Inflammatory macrophage treated with lipopolysaccharide for 1 hour (primary cell): ENCODE results near the gene DMXL1.
"Not testable (repeated sequence)": the region's sequence is repeated elsewhere in the genome, so short reads cannot be mapped to it uniquely, and the experiment has no call there.

Experiments
- DNase-seq, 2 donors: peaks; one replicate each; pipeline ENCODE4 v3.0.0-alpha.2; 2020 to 2022

Gene DMXL1

DNA sequence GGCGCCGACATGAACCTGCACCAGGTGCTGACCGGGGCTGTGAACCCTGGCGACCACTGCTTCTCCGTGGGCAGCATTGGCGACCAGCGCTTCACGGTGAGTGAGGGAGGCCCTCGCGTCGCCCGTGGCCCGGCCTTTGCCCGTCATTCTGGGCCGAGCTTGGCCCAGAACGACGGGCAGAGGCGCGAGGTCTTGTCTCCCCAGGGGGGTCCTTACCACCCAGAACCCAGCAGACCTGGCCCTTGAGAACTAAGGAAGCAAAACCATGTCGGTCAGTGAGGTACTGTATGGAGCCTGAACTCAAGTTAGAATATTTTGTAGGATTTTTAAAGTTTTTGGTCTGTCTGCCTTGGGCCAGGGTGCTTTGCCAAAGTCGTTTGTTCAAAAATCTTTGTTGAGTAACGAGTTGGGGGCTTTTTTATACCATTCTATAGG is 691 bp downstream of the DMXL1 start:
- DNase-seq = no peak

DNA sequence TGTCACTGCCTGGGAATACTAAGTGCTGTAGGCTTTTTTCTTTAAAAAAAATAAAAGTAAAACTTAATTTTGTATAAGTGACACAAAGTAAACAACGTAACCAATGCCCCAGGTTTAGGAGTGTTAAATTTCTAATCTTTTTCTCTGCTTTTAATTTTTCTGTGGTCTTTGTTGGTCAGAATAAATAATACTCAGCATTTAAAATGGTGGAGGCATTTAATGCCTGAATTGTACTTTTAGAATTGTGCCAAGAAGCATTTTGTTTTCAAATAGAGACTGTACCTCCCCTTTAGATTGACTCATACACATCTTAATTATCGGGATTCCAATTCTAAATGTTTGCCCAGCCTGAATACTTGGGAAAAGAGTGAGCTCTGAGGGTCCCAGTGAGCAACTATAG is 1.6 kb downstream of the DMXL1 start:
- DNase-seq = no peak

DNA sequence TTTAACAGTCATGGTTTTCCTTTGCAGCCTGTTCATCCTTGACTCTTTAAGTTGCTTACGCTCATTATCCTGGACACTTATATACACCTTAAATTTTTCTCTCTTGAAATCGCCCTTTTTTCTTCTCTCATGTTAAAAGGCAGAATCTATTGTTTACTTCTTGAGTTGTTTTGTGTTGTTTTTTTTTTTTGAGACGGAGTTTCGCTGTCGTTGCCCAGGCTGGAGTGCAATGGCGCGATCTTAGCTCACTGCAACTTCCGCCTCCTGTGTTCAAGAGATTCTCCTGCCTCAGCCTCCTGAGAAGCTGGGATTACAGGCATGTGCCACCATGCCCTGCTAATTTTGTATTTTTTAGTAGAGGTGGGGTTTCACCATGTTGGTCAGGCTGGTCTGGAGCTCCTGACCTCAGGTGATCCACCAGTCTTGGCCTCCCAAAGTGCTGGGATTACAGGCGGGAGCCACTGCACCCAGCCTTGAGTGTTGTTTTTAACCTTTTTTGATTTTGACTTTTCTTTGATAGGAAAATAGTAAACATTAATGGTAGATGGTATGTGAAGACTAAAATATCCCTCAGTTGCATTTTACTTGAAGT is 3.0 kb downstream of the DMXL1 start:
- not testable (repeated sequence) for DNase-seq

DNA sequence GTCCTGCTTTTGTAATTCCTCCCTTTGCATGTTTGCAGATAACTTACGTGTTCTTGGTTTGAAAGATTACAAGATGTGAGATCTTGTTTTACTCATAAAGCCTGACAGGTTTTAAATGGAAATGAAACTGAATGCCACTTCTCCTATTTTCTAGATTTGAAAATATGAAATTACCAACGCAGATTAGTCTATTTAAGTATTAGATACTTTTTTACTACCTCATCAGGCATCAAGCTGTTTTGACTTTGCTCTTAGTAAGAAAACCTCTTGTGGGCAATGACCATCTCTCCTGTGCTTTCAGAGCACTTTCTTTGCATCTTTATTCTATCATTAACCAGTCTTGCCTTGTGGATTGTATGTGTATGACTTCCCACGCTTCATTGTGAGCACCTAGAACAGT is 3.5 kb downstream of the DMXL1 start:
- peak; percentile 30 to 38 for DNase-seq

DNA sequence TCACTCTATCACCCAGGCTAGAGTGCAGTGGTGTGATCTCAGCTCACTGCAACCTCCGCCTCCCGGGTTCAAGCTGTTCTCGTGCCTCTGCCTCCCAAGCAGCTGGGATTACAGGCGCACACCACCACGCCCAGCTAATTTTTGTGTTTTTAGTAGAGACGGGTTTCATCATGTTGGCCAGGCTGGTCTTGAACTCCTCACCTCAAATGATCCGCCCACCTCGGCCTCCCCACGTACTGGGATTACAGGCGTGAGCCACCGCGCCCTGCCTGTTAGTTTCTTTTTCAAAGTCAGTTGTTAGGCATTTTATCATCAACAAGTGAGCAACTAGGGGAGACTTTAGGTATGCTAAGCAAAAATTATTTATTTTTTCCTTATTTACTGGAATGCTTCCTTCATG is 4.4 kb downstream of the DMXL1 start:
- DNase-seq = not testable (repeated sequence)

DNA sequence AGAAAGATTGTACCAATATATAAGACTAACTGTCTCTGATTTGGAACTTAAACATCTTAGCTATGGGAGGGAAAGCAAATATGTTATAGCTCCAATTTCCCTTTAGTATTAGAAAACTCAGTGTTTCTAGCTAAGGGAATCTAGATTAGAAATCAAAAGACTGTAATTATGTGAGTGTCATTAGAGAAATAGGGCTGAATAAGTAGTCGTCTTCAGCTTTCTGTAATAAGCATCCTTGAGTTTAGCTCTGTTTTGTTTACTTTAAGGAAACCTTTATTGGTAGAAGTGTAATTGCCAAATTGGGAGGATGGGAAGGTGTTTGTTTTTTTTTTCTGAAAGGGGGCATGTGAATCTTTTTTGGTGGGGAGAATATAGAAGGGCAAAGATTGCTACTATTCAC is 5.2 kb downstream of the DMXL1 start:
- no peak for DNase-seq

DNA sequence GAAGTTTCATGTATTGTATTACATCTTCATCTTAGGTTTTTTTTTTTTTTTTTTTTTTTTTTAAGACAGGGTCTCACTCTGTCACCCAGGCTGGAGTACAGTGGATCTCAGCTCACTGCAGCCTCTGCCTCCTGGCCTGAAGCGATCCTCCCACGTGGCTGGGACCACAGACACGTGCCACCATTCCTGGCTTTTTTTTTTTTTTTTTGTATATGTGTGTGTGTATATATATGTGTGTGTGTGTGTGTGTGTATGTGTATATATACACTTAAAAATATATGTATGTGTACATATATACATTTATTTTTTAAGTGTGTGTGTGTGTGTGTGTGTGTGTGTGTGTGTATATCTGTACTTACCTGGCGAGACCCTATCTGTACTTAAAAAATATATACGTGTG is 6.6 kb downstream of the DMXL1 start:
- no peak for DNase-seq

DNA sequence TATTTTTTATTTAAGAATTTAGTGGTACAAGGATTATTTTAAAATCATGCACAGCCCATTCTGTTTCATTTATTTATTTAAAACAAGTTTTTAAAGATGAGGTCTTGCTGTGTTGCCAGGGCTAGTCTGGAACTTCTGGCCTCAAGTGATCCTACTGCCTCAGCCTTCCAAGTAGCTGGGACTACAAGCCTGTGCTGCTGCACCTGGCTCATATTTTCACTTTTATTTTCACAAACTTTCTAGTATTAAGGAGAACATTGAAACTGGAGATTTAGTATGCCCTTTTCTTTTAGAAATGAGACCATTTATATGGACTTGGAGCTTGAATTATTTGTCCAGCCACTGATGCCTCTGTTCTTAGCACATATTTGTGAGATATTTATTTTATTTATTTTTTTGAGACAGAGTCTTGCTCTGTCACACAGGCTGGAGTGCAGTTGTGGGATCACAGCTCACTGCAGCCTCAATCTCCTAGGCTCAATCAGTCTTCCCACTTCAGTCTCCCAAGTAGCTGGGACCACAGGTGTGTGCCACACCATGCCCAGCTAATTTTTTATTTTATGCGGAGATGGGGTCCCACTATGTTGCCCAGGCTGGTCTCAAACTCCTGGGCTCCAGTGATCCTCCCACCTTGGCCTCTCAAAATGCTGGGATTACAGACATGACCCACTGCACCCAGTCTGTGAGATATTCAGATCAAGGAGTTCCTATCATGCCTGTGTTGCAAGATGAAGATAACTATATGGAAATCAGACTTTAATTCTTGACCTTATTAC is 7.4 kb downstream of the DMXL1 start:
- DNase-seq = no peak

DNA sequence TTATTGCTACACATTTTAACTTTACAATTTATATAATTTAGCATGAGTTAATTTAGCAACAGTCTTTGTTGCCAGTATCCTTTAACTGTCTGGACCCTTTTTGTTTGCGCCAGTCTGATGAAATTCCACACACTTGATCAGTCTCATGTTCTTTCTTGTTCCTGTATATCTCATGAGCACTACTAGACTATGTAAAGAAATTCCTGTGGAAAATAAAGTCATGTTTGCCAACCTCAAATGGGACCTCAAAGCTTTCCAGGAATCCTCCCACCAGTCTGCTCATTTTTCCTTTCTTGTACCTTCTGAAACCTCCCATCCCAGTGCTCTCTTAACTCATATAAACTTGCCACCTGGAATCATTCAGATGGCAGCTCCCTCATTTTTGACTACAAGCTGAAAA is 8.0 kb downstream of the DMXL1 start:
- DNase-seq = no peak

DNA sequence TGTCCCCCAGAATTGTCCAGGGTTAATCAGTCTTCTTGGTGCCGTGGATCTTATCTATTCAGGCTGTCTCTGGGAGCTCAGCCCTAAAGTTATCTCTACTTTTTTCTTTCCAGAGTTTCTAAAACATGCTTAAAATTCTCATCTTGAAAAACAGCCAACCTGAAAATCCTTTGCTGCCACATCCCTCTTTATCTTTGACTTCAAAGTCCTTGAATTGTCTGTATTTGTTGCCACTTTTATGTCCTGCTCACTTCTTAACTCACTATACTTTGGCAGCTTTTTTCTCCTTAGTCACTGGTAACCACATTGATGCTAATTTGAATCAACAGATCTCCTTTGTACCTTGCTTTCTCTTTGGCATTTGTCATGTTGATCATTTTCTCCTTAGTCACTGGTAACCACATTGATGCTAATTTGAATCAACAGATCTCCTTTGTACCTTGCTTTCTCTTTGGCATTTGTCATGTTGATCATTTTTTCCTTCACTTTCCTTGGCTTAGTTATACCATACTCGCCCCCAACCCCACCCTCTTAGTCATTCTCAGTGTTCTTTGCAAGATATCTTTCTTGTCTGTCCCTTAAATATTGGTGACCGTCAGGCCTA is 8.5 kb downstream of the DMXL1 start:
- DNase-seq = no peak

DNA sequence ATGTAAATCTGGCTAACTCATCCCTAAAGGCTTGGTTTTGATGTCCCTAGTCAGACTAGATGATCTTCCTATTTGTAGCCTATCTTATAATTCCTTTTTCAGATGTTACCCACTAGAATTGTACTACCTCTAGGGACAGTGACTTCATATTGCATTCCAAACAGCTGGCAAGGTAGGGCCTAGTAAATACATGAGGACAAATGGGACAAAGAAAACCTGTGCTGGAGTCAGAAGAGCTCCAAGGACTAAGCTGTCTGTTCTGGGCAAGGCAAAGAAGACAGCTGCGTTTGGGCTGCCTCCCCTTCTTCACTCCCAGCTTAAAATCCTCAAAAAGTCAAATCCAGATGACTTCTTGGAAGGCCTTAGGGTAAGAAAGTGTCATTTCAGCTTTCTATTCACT is 10.0 kb downstream of the DMXL1 start:
- DNase-seq = no peak

DNA sequence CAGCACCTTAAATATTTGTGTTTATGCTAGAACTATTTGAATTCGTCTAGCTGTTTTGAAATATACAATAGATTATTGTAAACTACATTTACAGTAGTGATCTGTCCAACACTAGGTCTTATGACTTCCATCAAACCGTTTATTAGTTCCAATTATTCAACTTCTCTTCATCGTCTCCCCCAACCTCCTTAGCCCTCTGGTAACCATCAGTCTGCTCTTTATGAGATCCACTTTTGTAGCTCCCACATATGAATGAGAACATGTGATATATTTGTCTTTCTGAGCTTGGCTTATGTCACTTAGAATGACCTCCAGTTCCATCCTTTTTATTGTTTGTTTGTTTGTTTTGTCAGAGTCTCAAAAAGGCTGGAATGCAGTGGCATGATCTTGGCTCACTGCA is 11.8 kb downstream of the DMXL1 start:
- DNase-seq = no peak

DNA sequence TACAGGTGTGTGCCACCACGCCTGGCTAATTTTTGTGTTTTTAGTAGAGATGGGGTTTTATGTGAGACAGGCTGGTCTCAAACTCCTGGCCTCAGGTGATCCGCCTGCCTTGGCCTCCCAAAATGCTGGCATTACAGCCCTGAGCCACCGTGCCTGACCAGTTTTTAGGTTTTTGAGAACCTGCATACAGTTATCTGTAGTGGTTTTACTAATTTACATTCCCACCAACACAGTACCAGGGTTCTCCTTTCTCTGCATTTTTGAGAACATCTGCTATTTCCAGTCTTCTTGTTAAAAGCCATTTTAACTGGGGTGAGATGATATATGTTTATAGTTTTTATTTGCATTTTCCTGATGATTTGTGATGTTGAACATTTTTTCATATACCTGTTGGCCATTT is 12.8 kb downstream of the DMXL1 start:
- DNase-seq = no peak

DNA sequence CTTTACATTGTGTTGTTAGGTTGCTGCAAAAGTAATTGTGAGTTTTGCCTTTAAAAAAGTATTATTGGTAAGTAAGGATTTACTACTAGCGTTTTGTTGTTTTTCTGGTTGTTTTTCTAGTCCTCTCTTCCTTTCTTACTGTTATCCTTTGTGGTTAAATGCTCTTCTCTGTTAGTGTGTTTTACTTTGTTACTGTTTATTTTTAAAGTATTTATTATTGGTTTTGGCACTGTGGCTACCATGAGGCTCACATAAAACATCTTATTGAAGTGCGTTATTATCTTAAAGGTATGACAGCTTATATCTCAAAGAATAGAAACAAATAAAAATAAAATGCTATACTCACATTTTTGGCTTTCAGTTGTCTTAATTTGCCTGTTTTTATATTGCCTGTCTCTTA is 17.6 kb downstream of the DMXL1 start:
- no peak for DNase-seq

DNA sequence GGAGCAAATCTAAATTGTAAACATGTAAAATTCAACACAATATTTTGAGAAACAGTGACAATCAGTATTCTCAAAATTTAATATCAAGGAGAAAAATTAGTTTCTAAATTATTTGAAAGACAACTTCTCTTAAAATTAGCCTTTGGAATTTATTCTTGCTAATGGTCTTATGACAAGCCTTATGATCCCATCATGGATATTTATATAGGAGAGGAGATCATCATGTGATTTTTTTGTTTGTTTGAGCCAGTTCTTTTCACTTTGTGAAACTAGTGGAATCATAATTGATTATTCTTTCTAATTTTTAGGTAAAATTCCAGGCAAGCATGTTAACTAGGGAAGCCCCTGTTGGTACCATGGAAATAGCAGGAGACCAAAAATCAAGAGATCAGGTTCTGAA is 24.7 kb downstream of the DMXL1 start:
- peak in 1 of 2 donors; percentile 48 for DNase-seq

DNA sequence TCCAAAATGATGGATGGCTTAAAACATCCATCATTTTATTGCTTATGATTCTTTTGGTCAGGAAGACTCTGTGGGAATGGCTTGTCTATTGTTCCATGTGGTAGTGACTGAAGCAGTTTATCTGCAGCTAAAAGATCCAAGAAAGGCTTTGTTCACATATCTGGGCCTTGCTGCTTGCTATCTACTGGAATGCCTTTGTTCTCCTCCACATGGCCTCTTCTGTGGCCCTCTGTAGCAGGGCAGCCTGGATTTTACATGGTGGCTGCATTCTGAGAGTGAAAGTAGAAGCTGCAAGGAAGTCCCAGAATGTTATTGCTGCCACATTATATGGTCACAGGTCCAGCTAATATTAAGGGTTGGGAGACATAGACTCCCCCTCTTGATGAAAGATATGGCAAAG is 35.1 kb downstream of the DMXL1 start:
- DNase-seq = no peak

DNA sequence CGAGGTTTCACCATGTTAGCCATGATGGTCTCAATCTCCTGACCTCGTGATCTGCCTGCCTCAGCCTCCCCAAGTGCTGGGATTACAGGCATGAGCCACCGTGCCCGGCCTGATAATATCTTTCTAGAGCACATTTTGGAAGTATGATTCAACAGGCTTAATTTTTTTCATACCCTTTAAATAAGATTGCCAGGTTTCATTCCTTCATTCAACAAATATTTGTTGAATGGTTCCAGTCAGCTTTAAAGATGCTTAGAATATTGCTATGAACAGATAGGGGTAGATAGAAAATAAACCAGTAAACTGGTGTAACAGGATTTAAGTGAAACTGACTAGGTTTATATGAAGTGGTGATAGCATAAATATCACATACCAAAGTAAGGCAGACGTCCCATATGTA is 41.3 kb downstream of the DMXL1 start:
- DNase-seq = no peak

DNA sequence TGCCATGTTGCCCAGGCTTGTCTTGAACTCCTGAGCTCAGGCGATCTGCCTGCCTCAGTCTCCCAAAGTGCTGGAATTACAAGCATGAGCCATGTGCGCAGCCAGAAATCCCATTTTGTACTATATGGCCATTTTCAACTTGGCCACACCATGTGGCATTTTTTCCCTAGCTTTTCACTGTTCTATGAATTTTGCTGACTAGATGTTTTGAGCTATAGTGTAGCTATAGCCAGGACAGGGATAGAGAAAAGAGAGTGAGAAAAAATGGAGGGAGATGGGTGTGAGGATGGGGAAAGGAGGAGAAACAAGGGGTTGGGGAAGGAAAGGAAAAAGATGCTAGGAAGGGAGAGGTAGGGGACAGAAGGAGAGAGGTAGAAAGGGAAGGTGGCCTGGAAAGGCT is 46.4 kb downstream of the DMXL1 start:
- no peak for DNase-seq

DNA sequence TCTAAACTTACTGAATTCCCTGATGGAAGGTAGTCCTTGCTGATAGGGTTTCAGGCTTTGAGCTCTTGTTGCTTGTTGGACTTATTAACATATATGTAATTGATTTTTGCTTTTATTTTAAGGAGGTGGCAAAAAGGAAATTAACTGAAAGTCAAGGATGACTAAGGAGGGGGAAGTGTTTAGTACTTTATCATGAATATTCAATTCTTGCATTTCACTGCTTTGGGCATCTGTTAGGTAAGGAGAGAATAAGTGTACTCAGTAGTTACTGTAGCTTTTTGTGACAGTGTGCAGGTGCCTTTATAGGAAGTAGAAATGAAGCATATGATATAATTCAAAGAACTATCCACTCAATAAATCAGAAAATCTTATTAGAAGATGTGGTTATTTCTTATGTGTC is 47.1 kb downstream of the DMXL1 start:
- no peak for DNase-seq

DNA sequence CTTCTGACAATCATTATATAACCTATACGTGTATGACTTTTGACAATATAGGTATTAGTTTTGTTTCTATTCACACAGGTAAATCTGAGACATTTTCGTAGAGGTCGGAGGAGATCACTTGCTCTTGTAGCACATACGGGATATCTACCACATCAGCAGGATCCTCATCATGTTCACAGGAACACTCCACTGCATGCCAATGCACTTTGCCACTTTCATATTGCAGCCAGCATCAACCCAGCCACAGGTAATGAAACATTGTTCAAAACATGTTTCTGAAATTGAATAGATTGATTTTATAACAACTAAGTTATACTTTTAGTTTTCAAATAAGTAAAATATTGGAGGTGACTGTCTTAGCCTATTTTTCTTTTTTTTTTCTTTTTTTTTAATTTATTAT is 50.0 kb downstream of the DMXL1 start:
- DNase-seq = no peak

DNA sequence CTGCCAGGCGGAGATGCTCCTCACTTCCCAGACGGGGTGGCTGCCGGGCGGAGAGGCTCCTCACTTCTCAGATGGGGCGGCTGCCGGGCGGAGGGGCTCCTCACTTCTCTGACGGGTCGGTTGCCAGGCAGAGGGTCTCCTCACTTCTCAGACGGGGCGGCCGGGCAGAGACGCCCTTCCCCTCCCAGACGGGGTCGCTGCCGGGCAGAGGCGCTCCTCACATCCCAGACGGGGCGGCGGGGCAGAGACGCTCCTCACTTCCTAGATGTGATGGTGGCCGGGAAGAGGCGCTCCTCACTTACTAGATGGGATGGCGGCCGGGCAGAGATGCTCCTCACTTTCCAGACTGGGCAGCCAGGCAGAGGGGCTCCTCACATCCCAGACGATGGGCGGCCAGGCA is 51.6 kb downstream of the DMXL1 start:
- DNase-seq = not testable (repeated sequence)

DNA sequence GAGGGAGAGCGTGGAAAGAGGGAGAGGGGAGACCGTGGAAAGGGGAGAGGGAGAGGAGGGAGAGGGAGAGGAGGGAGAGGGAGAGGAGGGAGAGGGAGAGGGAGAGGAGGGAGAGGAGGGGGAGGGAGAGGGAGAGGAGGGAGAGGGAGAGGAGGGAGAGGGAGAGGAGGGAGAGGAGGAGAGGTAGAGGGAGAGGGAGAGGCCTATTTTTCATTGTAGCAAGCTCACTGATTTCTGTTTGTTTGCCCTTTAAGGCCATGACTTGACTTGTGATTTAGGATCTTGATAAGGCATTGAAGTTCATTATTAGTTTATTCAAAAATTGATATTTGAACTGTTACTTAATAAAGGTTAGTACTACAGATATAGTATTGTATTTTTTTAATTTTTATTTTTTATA is 52.4 kb downstream of the DMXL1 start:
- no peak for DNase-seq

DNA sequence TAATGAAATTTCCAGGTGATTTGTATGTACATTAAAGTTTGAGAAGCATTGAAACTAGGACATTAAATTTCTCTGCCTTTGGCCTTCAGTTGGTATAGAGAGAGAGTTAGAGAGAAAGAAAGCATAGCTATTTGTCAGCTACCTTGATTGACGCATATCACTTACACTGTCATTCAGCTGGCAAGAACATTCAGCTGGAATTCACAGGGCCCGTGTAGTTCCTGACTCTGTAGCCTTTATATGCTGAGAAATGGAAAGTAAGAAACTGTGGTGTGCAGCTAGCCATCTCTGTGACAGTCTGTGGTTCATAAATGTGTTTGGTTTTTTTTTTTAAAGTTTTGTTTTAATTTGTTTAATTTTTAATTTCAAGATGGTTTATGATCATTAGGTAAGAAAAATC is 58.9 kb downstream of the DMXL1 start:
- DNase-seq = no peak

DNA sequence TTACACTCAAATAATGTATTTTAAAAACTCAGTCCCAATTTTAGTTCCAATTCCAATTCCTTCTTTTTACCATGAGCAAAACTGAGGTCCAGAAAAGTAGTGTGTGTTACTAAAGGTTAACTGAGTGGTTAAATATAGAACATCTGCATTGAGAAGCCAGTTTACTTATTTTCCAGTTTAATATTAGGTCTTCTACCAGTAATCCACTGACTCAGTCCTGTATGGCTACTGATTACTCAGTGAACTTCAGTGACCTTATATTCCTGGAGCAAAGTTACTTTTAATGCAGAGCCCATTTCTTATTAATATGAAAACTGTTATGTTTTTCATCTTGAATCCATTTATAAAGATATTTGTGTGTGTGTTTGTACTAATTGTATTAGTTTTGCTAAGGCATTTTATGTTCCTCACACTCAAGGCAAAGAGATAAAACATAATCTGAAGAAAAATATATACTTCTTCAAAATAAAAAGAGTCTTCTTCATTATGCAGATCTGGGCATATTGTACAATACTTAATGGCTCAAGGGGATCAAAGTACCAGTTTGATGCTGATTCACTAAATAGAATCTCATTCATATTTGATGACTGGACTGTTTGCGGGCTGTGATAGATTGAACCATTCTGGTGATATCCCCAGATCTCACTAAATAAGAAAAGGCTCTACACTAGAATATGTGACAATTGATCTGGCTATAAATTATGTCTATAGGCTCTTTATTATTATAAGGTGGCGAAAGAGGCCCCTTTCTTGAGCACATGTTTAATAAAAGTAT is 60.8 kb downstream of the DMXL1 start:
- no peak for DNase-seq
